Stimulated activated CD4-positive, alpha-beta T cell treated with anti-CD3 and anti-CD28 coated beads, Interleukin-4, amount 100 ng/mL, for 1 hour (primary cell): Measurements from ENCODE around the gene CYRIA.

Experiments used
- DNase-seq: peaks from one replicate; pipeline ENCODE4 v3.0.0-alpha.2; 2020

CYRIA gene

GRCh38 chr2:16666449-16666801, 791 bp upstream of the CYRIA start:
- DNase-seq = no peak

DNA sequence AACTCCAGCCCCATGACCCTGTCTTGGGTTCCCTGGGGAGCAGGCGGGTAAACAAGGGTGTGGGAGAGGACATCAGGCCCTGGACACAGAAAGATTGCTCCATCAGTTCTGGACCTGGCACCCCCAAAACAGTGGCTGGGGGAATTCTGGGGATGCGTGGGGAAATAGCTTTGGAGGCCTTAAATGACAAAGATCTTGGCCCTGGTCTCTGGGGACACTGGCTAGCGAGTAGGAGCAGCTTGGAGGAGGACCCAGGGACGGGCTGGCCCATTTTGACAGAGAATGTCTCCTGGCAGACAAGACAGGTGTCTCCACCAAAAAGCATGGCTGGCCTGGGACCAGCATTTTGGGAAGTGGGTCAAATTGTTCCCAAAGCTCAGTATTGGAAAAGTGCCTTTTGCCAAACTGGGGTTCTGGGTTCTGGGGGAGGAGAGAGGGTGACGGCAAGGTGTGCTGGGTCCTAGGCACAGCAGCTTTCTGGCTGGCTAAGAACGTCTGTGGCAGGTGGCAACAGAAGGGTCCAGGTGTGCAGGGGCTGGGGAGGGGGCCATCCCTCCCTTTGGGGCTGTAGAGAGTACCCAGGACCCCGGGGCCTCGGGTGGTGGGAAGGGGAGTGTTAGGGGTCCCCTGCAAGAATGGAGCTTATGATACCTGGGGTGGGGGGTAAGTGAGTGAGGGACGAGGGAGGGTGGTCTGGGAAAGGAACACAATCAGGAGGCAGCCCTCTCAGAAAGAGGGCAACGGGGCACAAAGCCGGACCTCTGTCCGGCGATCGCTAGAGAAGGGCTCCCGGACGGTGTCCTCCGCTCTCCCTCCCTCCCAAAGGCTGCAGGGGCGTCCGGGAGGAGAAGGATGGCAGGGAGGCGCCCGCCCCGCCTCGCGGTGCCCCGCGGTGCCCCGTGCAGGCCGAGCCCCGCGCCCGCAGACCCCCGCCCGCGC, 556 bp downstream of the CYRIA start:
- DNase-seq = no peak

DNA sequence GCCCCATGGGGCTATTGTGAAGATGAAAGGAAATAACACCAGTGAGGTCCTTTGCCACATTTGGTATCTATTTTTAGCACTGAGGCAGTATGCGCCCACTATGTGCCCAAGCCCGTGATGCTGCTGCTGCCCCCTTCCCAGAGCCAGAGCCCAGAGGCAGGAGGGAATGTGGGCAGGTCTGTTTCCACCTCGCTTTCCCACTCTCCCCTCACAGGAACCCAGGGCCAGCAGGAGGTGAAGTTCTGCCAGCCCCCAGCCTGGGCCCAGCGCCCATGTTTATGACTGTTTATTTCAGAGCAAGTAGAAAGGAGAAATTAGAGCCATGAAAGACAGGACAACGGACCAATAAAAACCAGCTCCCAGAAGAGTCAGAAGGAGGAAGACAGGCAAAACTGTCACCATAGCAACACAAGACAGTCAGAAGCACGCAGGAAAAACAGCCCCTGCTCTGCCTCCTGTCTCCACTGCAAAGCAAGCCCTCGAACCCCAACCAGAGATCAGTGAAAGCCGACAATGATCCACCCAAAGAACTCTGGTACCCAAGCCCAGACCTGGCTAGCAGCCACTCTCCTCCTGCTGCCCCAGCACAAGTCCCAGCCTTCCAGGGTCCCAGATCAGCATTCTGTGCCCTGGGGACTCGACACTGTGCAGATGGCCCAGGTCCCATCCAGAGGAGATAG, 1.4 kb downstream of the CYRIA start:
- no peak for DNase-seq

DNA sequence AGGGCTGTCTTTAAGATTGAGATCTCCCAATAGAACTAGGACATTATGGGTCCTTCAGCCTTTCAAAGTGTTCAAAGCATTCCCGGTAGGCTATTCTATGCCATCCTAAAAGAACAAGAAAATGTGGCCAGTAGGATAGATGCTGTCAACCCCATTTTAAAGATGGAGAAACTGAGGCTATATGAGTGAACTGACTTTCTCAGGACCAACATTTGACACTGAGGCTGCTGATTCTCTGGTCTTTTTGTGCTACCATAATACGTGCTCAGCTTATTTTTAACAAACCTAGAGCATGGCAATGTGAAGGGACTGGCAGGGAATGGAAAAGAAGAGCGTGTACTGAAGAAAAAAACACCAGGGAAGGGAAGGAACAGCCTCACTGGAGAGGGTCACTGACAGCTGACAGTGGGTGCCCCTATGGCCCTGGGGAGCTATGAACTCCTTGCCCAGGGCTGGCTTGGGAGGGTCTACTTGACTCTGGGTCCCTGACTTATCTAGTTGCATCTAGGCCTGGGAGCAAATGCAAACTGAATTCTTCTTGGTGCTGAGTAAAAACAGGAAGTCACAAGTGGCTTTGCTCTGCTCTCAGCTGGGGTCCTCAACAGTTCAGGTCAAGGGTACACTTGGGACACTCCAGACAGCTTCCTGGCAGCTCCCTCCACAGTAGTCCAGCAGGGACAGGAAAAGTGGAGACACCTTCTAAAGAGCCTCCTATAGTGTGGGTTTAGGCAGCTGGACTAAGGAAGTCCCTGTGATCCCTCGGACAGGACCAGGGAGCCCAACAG, 2.3 kb downstream of the CYRIA start:
- no peak for DNase-seq

DNA sequence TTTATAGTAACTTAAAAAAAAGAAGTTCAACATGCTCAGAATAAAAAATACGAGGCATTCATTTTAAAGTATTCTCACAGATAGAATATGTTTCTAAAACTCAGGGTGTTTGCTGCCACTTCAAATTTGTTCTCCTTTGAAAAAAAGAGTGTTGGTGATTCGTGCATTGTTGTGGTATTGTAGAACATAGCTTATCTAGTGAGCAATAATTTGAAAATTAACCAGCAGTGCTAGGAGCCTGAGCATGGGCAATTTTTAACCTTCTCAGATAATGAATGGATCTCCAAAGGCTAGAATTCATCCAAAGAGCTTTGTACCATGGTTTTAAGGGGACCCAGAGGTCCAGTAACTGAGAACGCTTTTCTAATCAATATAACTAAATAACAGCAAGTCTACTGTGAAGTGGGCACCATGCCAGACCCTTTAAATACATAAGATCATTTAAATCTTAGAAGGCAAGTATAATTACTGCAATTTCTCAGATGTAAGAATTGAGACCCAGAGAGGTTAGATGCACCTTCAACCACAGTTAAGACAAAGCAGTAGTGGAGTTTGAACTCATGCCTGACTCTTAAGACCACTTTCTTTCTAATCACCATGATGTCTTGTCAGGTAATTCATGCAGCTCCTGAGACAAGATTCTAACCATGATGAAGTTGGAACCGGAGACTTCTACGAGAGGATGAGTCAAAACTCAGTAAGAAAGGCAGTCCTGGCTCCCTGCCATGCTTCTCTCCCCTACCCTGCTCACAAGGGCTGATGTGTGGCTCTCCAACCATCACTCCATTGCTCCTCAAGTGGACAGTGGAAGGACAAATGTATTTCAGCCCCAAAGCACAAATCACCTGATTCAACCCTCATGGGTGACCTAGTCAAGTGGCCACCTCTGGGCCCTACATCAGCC, 3.4 kb downstream of the CYRIA start:
- DNase-seq = no peak

- DNase-seq = no peak
These were observed 4.1 kb downstream of the CYRIA start for GRCh38 chr2:16661526-16661925.

- no peak for DNase-seq
These were observed 5.1 kb downstream of the CYRIA start for GRCh38 chr2:16660556-16660955.

DNA sequence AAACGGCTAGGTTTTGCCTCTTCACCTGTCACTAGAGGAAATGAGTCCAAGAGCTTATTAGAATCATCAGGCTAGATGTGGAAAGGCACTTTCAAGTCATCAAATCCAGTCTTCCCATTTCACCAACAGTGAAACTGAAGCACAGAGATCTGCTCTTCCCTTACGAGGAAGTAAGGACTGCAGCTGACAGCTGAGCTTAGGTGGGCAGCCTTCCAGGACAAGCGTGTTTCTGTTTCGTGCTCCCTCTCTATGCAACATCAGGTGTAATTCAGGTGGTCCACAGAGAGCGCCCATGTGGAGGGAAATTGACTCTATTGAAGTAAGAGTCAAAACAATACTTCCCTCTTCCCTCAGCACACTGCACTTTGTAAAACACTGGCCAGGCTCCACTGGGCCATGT, 5.5 kb downstream of the CYRIA start:
- no peak for DNase-seq

- no peak for DNase-seq
These were observed 7.4 kb downstream of the CYRIA start for GRCh38 chr2:16658076-16658739.

- DNase-seq = no peak
These were observed 8.0 kb downstream of the CYRIA start for GRCh38 chr2:16657671-16658070.

DNA sequence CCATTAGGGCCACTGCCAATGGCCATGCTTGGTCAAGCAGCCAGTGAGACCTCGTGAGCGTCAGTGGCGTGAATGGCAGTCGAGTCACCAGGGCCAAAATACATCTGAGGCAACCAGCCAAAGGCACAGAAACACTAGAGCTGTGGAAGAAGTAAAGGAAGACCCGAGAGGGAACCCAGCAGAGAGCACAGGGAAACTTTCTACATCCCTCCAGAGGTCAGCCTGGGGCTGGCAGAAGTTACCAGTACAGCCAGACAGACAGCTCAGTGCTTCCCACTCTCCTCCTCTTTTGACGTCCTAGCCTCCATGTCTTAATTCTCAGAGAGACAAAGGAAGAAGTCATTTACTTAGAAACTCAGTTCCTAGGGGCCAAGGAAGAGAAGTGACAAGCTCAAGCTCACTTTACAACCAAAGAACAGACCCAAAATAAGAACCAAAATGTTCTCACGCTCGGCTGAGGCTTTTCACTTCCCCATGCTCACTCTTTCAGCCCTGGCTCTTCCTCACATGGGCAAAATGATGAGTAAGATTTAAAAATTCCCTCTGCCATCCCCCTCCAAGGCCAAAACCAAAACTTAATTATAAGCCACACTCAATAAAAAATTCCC, 8.7 kb downstream of the CYRIA start:
- no peak for DNase-seq

DNA sequence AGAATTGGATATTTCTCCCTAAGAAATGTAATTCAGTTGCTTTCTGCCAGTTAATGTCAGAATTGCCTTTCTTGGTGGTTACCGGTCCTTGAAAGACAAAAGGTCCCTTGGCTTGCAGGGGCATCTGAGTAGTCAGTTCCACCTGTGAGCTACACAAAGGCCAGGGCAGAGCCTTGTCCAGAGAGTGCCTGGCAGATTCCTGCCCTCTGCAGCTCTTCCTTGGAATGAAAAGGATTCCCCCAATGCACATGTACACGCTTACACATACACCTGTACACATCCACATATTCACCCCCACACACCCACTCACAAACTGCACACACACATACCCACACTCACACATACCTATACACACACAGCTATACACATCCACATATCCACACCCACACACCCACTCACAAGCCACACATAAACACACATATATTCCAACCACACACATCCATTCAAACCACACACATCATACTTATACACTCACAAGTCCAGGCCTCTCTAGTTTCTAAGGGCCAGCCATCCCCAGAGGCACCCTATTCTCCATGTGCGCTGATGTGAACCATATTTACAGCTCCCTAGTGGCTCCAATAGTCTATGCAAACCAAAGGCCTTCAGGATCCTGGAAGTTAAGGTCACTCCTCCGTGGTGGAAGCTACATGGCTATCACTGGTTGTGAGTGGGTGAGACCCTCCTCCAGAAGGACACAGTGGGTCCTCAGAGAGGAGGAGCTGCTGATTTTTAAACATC, 9.6 kb downstream of the CYRIA start:
- no peak for DNase-seq

- no peak for DNase-seq
These were observed 10.2 kb downstream of the CYRIA start for GRCh38 chr2:16655445-16655837.

- no peak for DNase-seq
These were observed 10.7 kb downstream of the CYRIA start for GRCh38 chr2:16654833-16655444.

- DNase-seq = no peak
These were observed 11.8 kb downstream of the CYRIA start for GRCh38 chr2:16653799-16654198.

DNA sequence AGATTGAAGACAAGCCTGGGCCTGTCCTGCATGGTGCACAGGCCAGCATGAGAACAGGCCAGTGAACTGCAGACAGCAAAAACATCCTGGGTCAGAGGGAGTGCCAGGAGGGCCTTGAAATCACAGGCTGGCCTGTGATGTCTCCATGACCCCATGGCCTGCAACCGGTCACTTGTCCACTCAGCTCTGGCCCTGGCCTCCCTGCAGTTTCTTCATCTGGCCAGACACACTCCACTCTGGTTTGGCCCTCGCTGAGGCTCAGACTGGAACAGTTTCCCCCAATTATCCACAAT, 12.6 kb downstream of the CYRIA start:
- DNase-seq = no peak

DNA sequence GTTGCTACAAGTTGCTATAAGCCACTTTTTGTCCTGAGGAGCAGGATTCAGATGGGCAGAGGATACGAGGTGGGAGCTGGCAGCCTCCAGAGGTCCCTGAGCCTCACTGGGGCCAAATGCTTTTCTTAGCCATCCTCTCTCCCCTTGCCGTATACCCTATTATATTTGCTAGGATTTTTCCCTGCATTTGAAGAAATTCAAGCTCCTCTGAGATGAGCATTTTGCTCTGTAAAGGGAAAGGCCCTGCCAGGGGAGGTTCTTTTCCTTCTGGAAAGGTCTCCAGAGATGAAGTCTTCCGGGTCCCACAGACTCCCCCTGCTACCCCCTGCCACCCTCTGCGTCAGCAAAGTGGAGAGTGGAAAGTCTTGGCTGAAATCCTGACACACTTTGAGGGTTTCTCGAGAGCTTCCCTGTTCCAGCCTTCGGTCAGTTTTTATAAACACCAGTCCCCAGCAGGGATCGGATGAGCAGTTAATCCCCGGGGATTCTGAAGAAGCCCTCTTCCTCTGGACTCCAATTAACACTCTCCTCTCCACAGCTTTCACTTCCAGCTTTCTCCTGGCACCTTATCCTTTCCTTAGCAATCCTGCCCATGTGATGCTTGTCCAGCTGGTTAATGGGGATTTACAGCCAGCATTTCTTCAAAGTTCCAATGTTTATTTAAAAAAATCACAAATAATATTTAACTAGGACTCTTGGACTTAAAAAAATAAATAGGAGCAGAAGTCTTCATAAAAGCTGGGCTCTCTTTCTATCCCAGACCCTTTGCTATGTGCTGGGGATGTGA, 13.1 kb downstream of the CYRIA start:
- DNase-seq = no peak

- DNase-seq = no peak
These were observed 15.1 kb downstream of the CYRIA start for GRCh38 chr2:16650287-16651249.
